Tibial nerve (tissue), 4 donors: ENCODE measurements around the gene CPEB3.

Experiments used
- CTCF ChIP-seq, 5 experiments: fragments of 200-600 bp in 3 of 5; fragments of 450-650 bp in 2 of 5; sonication (generic) in 3 of 5; IDR thresholded peaks; one replicate each; pipeline ENCODE4 v1.5.1; 2016 to 2019; ENCODE audit warnings: antibody characterized with exemption in 5 of 5, mild to moderate bottlenecking in 3 of 5, moderate library complexity in 2 of 5
- EP300 ChIP-seq, 2 donors: sonication (generic); formaldehyde crosslinking; IDR thresholded peaks; one replicate each; pipeline ENCODE4 v1.6.1; 2017; ENCODE audit warnings: antibody characterized with exemption in 2 of 2, mild to moderate bottlenecking in 1 of 2
- POLR2A ChIP-seq, 2 donors: fragments of 450-650 bp; IDR thresholded peaks; one replicate each; pipeline ENCODE4 v1.6.1; 2017; ENCODE audit warnings: antibody characterized with exemption in 2 of 2, mild to moderate bottlenecking in 2 of 2, moderate library complexity in 2 of 2

- TF ChIP-seq CTCF (IDR thresholded peaks at IDR 0.05) = no peak
- TF ChIP-seq EP300 (IDR thresholded peaks at IDR 0.05) = no peak
- TF ChIP-seq POLR2A (IDR thresholded peaks at IDR 0.05) = no peak
Observed at GRCh38 chr10:92054807-92055206, 236.1 kb downstream of the CPEB3 start.
